Testis (tissue), 3 donors: ENCODE data around the gene FIGNL2. TPM values are rescaled to one million over a fixed set of nuclear protein-coding genes. Genes with fewer than 3 reads are reported as not detected.

Source experiments
- DNase-seq: peaks from one replicate; pipeline ENCODE4 v3.0.0-alpha.2; 2019
- H3K27ac ChIP-seq, 2 donors: fragments of 200-600 bp; sonication (generic); one replicate each; pipeline ENCODE4 v1.5.1; 2019
- H3K27me3 ChIP-seq: fragments of 200-600 bp; sonication (generic); one replicate; pipeline ENCODE4 v1.5.1; 2019
- H3K36me3 ChIP-seq: fragments of 200-600 bp; sonication (generic); one replicate; pipeline ENCODE4 v1.5.1; 2017; ENCODE audit warnings: low read depth; ENCODE audit errors: missing control alignments
- H3K4me1 ChIP-seq: fragments of 200-600 bp; sonication (generic); one replicate; pipeline ENCODE4 v1.5.1; 2019
- H3K4me3 ChIP-seq, 2 donors: fragments of 200-600 bp; sonication (generic); one replicate each; pipeline ENCODE4 v1.5.1; 2017 to 2019
- H3K9me3 ChIP-seq: fragments of 200-600 bp; sonication (generic); one replicate; pipeline ENCODE4 v1.5.1; 2017
- CTCF ChIP-seq, 3 experiments: fragments of 450-650 bp in 2 of 3; fragments of 200-600 bp in 1 of 3; sonication (generic) in 1 of 3; IDR thresholded peaks; one replicate each; pipeline ENCODE4 v1.5.1; 2016 to 2019; ENCODE audit warnings: antibody characterized with exemption in 3 of 3, mild to moderate bottlenecking in 2 of 3, moderate library complexity in 1 of 3
- POLR2A ChIP-seq: fragments of 450-650 bp; IDR thresholded peaks from one replicate; pipeline ENCODE4 v1.6.1; 2017; ENCODE audit warnings: antibody characterized with exemption, mild to moderate bottlenecking, moderate library complexity
- WGBS, 2 donors: methylation state at CpG; one replicate each; pipeline ENCODE4 v1.1.5; 2018; 5-methylcytosine and 5-hydroxymethylcytosine counted together
- intact Hi-C: fragments of 100-400 bp; cut with DNase I; formaldehyde crosslinking; loops from one replicate; pipeline ENCODE4 v1.15.1; 2023; ENCODE audit warnings: low total_unique reads
- polyA plus RNA-seq: library from polyadenylated mRNA; stranded (reverse); fragments of 350-450 nt; fragmentation: Illumina TruSeq; extraction: RNeasy Lipid Tissue Mini Kit (QIAGEN cat#74804); gene quantifications from one replicate; pipeline ENCODE4 v1.2.3, GENCODE V29; 2014; ENCODE audit warnings: low read depth, low replicate concordance; ENCODE audit not compliant: insufficient read depth
- total RNA-seq, 2 donors: library from RNA; depleted of rRNA; stranded (reverse); fragments of >200 nt; gene quantifications; one replicate each; pipeline ENCODE4 v1.2.3, GENCODE V29; 2016

FIGNL2 gene
- total and polyA plus RNA-seq, 3 donors from 2014 or later: 1.1 to 2.1 (median 1.7) TPM

- intact Hi-C loops: no loop called here
- DNase-seq: no peak
- Histone ChIP-seq H3K36me3 (no peaks in the 10 kb centered on the region), H3K4me1 (no peaks in the 10 kb centered on the region), H3K27ac (no peak overlapping the region), H3K4me3 (no peak overlapping the region), H3K27me3 (no peaks in the 10 kb centered on the region), H3K9me3 (no peaks in the 10 kb centered on the region)
- no peak for TF ChIP-seq CTCF (IDR thresholded peaks at IDR 0.05)
- no peak for TF ChIP-seq POLR2A
- WGBS, 2 donors: 71 to 83% methylated on average over 1 of the region's 1 CpG
Observed at GRCh38 chr12:51829641-51830040, 18.9 kb downstream of the FIGNL2 start.

- WGBS, 2 donors: 62 to 72% methylated on average over 5 of the region's 5 CpGs
- no peak overlapping the region for H3K4me3 ChIP-seq
- no peak for DNase-seq
- TF ChIP-seq CTCF (IDR thresholded peaks at IDR 0.05) (no peak), POLR2A (no peak)
- intact Hi-C loops: no loop called here
- no peaks in the 10 kb centered on the region for H3K9me3 ChIP-seq
- H3K4me1 ChIP-seq: no peaks in the 10 kb centered on the region
- no peak overlapping the region for H3K27ac ChIP-seq
- H3K27me3 ChIP-seq: no peaks in the 10 kb centered on the region
- no peaks in the 10 kb centered on the region for H3K36me3 ChIP-seq
Observed at GRCh38 chr12:51829011-51829481, 19.5 kb downstream of the FIGNL2 start.

GRCh38 chr12:51827925-51828818, 20.3 kb downstream of the FIGNL2 start:
- no peak overlapping the region for H3K4me3 ChIP-seq
- no peaks in the 10 kb centered on the region for H3K36me3 ChIP-seq
- intact Hi-C loops: no loop called here
- no peaks in the 10 kb centered on the region for H3K4me1 ChIP-seq
- 75% methylated on average over 11 of the region's 11 CpGs for WGBS, 2 donors
- H3K27me3 ChIP-seq: no peaks in the 10 kb centered on the region
- no peak for TF ChIP-seq POLR2A
- no peak for TF ChIP-seq CTCF (IDR thresholded peaks at IDR 0.05)
- H3K27ac ChIP-seq: no peak overlapping the region
- no peaks in the 10 kb centered on the region for H3K9me3 ChIP-seq
- no peak for DNase-seq

- no peak overlapping the region for H3K4me3 ChIP-seq
- no peak for DNase-seq
- H3K9me3 ChIP-seq: no peaks in the 10 kb centered on the region
- H3K4me1 ChIP-seq: peaks cover 3% of the 10 kb centered on the region
- H3K27ac ChIP-seq: no peak overlapping the region
- WGBS, 2 donors: 68 to 74% methylated on average over 3 to 4 of the region's 4 CpGs
- no peaks in the 10 kb centered on the region for H3K36me3 ChIP-seq
- H3K27me3 ChIP-seq: no peaks in the 10 kb centered on the region
- intact Hi-C loops: no loop called here
- TF ChIP-seq POLR2A: no peak
- TF ChIP-seq CTCF (IDR thresholded peaks at IDR 0.05): no peak
Observed at GRCh38 chr12:51826881-51827280, 21.6 kb downstream of the FIGNL2 start.
